H1 (cell line): ENCODE results near the gene SPAG16. TPM values are rescaled to one million over a fixed set of nuclear protein-coding genes. Genes with fewer than 3 reads are reported as not detected.

Experiments used
- CTCF ChIA-PET: fragments of 300-600 bp; sonication (Branson Sonifier 250); formaldehyde crosslinking; loops from one replicate; lab custom pipeline; 2021; ENCODE audit not compliant: partially characterized antibody; lab: Charles Lee
- POLR2A ChIA-PET: fragments of 300-600 bp; sonication (Branson Sonifier 250); formaldehyde crosslinking; loops from one replicate; lab custom pipeline; 2021; ENCODE audit warnings: inconsistent platforms; ENCODE audit not compliant: partially characterized antibody; lab: Charles Lee
- DNase-seq, 2 experiments: peaks; one replicate each; pipeline versions ENCODE4 v3.0.0 to v3.0.0-alpha.2; 2010 to 2022; ENCODE audit warnings: low spot score in 2 of 2, low read depth in 1 of 2, mixed read lengths in 1 of 2
- FAIRE-seq: peaks from 2 replicates; lab custom pipeline; 2011; peaks lifted over from hg19 to GRCh38; lab: Jason Lieb, UNC
- H2AFZ ChIP-seq: 2 replicates; pipeline ENCODE4 v1.8.1; 2012; ENCODE audit warnings: low read length, inconsistent platforms
- H2AK5ac ChIP-seq: 2 replicates; pipeline ENCODE4 v1.6.1; 2013; ENCODE audit warnings: low read depth, low read length
- H2BK120ac ChIP-seq: replicated peaks from 2 replicates; pipeline ENCODE3; 2013; ENCODE audit warnings: low read depth, low read length, inconsistent platforms
- H2BK12ac ChIP-seq: 2 replicates; pipeline ENCODE4 v1.6.1; 2013; ENCODE audit warnings: low read depth, low read length
- H2BK15ac ChIP-seq: 2 replicates; pipeline ENCODE4 v1.6.1; 2013; ENCODE audit warnings: low read length
- H2BK20ac ChIP-seq: 2 replicates; pipeline ENCODE4 v1.6.1; 2013; ENCODE audit warnings: low read length
- H2BK5ac ChIP-seq: 2 replicates; pipeline ENCODE4 v1.6.1; 2013; ENCODE audit warnings: low read depth, low read length
- H3K14ac ChIP-seq: 2 replicates; pipeline ENCODE4 v1.6.1; 2013; ENCODE audit warnings: inconsistent platforms; ENCODE audit not compliant: insufficient read length
- H3K18ac ChIP-seq: 2 replicates; pipeline ENCODE4 v1.6.1; 2013; ENCODE audit warnings: low read length; ENCODE audit errors: extremely low read depth
- H3K23ac ChIP-seq: 2 replicates; pipeline ENCODE4 v1.6.1; 2013; ENCODE audit warnings: inconsistent platforms; ENCODE audit not compliant: insufficient read length
- H3K23me2 ChIP-seq: 2 replicates; pipeline ENCODE4 v1.6.1; 2013; ENCODE audit warnings: low read depth, low read length
- H3K27ac ChIP-seq: 2 replicates; pipeline ENCODE4 v1.6.1; 2011; ENCODE audit warnings: low read depth, low read length, inconsistent platforms
- H3K27me3 ChIP-seq, 4 experiments: replicated peaks in 1 of 4; 1 replicate in 1 of 4; 2 replicates in 3 of 4; pipeline versions ENCODE4 v1.6.1 to v1.8.1; 2011 to 2013; ENCODE audit warnings: low read length in 3 of 4, mild to moderate bottlenecking in 3 of 4, inconsistent platforms in 2 of 4, mixed read lengths in 2 of 4, moderate library complexity in 1 of 4; ENCODE audit not compliant: control insufficient read depth in 3 of 4, insufficient read depth in 3 of 4; ENCODE audit errors: extremely low read depth in 1 of 4
- H3K36me3 ChIP-seq, 4 experiments: 2 replicates each; pipeline versions ENCODE4 v1.6.1 to v1.8.1; 2011 to 2013; ENCODE audit warnings: mild to moderate bottlenecking in 4 of 4, low read length in 3 of 4, moderate library complexity in 2 of 4, control low read depth in 1 of 4, inconsistent platforms in 1 of 4; ENCODE audit not compliant: insufficient read depth in 4 of 4, control insufficient read depth in 2 of 4
- H3K4ac ChIP-seq: replicated peaks from 2 replicates; pipeline ENCODE3; 2013; ENCODE audit warnings: low read length, low read depth, mixed read lengths, inconsistent platforms; ENCODE audit not compliant: insufficient read length
- H3K4me1 ChIP-seq, 4 experiments: replicated peaks in 1 of 4; 1 replicate in 1 of 4; 2 replicates in 3 of 4; pipeline versions ENCODE4 v1.6.1 to v1.8.1; 2011 to 2013; ENCODE audit warnings: low read length in 3 of 4, inconsistent platforms in 2 of 4, mixed read lengths in 1 of 4; ENCODE audit not compliant: insufficient read depth in 4 of 4, control insufficient read depth in 3 of 4
- H3K4me2 ChIP-seq, 2 experiments: 2 replicates each; pipeline versions ENCODE4 v1.6.1 to v1.8.1; 2011 to 2013; ENCODE audit warnings: low read depth in 2 of 2, low read length in 2 of 2, control low read depth in 1 of 2, inconsistent platforms in 1 of 2, mild to moderate bottlenecking in 1 of 2; ENCODE audit not compliant: insufficient read depth in 1 of 2
- H3K4me3 ChIP-seq, 4 experiments: fragments of 200-600, 300-600 bp in 1 of 4; sonication (generic), shearing (Covaris generic), sonication (Bioruptor Twin) in 1 of 4; 2 replicates each; pipeline versions ENCODE4 v1.5.1 to v1.8.1; 2011 to 2016; ENCODE audit warnings: low read length in 4 of 4, low read depth in 3 of 4, control low read depth in 2 of 4, inconsistent platforms in 2 of 4, mild to moderate bottlenecking in 2 of 4, mixed read lengths in 1 of 4, moderate library complexity in 1 of 4; ENCODE audit not compliant: insufficient read depth in 2 of 4; ENCODE audit errors: extremely low read depth in 1 of 4
- H3K56ac ChIP-seq: replicated peaks from 2 replicates; pipeline ENCODE3; 2013; ENCODE audit warnings: low read depth, mild to moderate bottlenecking, mixed read lengths, low read length, inconsistent platforms; ENCODE audit not compliant: insufficient read length
- H3K79me1 ChIP-seq: 2 replicates; pipeline ENCODE4 v1.6.1; 2013; ENCODE audit warnings: low read depth, low read length, control low read depth
- H3K79me2 ChIP-seq, 2 experiments: 2 replicates each; pipeline versions ENCODE4 v1.6.1 to v1.8.1; 2012 to 2013; ENCODE audit warnings: low read length in 2 of 2, mild to moderate bottlenecking in 2 of 2, inconsistent platforms in 1 of 2; ENCODE audit not compliant: insufficient read depth in 2 of 2, control insufficient read depth in 1 of 2
- H3K9ac ChIP-seq, 4 experiments: replicated peaks in 1 of 4; 1 replicate in 1 of 4; 2 replicates in 3 of 4; pipeline versions ENCODE4 v1.6.1 to v1.8.1; 2011 to 2013; ENCODE audit warnings: low read depth in 3 of 4, low read length in 3 of 4, control low read depth in 2 of 4, mild to moderate bottlenecking in 2 of 4, moderate library complexity in 2 of 4, inconsistent platforms in 1 of 4; ENCODE audit errors: extremely low read depth in 1 of 4
- H3K9me3 ChIP-seq, 2 experiments: 2 replicates each; pipeline versions ENCODE4 v1.6.1 to v1.8.1; 2012 to 2013; ENCODE audit warnings: mild to moderate bottlenecking in 2 of 2, moderate library complexity in 2 of 2, control low read depth in 1 of 2, inconsistent platforms in 1 of 2, low read depth in 1 of 2, low read length in 1 of 2, mixed read lengths in 1 of 2; ENCODE audit not compliant: insufficient read depth in 2 of 2
- H4K20me1 ChIP-seq, 2 experiments: replicated peaks in 1 of 2; 2 replicates each; pipeline versions ENCODE3 to v1.8.1; 2011 to 2013; ENCODE audit warnings: inconsistent platforms in 2 of 2, low read length in 2 of 2, mild to moderate bottlenecking in 1 of 2; ENCODE audit not compliant: insufficient read depth in 2 of 2, control insufficient read depth in 1 of 2
- H4K5ac ChIP-seq: 2 replicates; pipeline ENCODE4 v1.6.1; 2013; ENCODE audit warnings: low read length, low read depth, mixed read lengths, inconsistent platforms; ENCODE audit not compliant: insufficient read length
- H4K8ac ChIP-seq: 2 replicates; pipeline ENCODE4 v1.8.0; 2013; ENCODE audit warnings: mild to moderate bottlenecking, moderate library complexity, low read length, inconsistent platforms; ENCODE audit not compliant: insufficient read depth; ENCODE audit errors: extremely low read depth
- H4K91ac ChIP-seq: replicated peaks from 2 replicates; pipeline ENCODE3; 2013; ENCODE audit warnings: low read length, mixed read lengths, inconsistent platforms; ENCODE audit not compliant: insufficient read length
- ATF2 ChIP-seq: IDR thresholded peaks from 2 replicates; pipeline ENCODE4 v1.6.1; 2012; ENCODE audit warnings: low read length, inconsistent platforms
- BCL11A ChIP-seq, 2 experiments: IDR thresholded peaks; one replicate each; pipeline ENCODE4 v1.6.1; 2011; ENCODE audit warnings: low read depth in 2 of 2, low read length in 2 of 2, mild to moderate bottlenecking in 2 of 2
- CEBPB ChIP-seq: IDR thresholded peaks from 2 replicates; pipeline ENCODE4 v1.6.1; 2012; ENCODE audit warnings: low read depth, low read length
- CHD1 ChIP-seq: IDR thresholded peaks from 2 replicates; pipeline ENCODE4 v1.6.1; 2012; ENCODE audit warnings: low read depth, low read length, improper control_type of control experiment
- GTF2F1 ChIP-seq: IDR thresholded peaks from 2 replicates; pipeline ENCODE4 v1.6.1; 2012; ENCODE audit warnings: low read depth, low read length, improper control_type of control experiment, borderline replicate concordance
- KDM1A ChIP-seq: fragments of 200-600, 300-600 bp; sonication (generic); IDR thresholded peaks from 2 replicates; pipeline ENCODE4 v1.7.1; 2016; ENCODE audit warnings: mild to moderate bottlenecking, low read length, borderline replicate concordance
- KDM4A ChIP-seq: IDR thresholded peaks from one replicate; pipeline ENCODE4 v1.7.1; 2012; ENCODE audit warnings: low read depth, mild to moderate bottlenecking, moderate library complexity, low read length, inconsistent platforms; ENCODE audit not compliant: severe bottlenecking
- NRF1 ChIP-seq: IDR thresholded peaks from 2 replicates; pipeline ENCODE4 v1.6.1; 2011; ENCODE audit warnings: mild to moderate bottlenecking, low read depth, low read length, improper control_type of control experiment
- PHF8 ChIP-seq: fragments of 200-600 bp; sonication (generic); conservative IDR thresholded peaks from 2 replicates; pipeline ENCODE4 v1.7.1; 2012; ENCODE audit warnings: low read depth, mild to moderate bottlenecking, inconsistent platforms, low read length, moderate library complexity
- POLR2A ChIP-seq, 2 experiments: IDR thresholded peaks; 1 replicate in 1 of 2; 2 replicates in 1 of 2; pipeline ENCODE4 v1.6.1; 2011; ENCODE audit warnings: low read depth in 2 of 2, low read length in 2 of 2, mild to moderate bottlenecking in 2 of 2; ENCODE audit errors: control extremely low read depth in 1 of 2
- RFX5 ChIP-seq: IDR thresholded peaks from 2 replicates; pipeline ENCODE4 v1.6.1; 2011; ENCODE audit warnings: low read depth, low read length, improper control_type of control experiment, borderline replicate concordance
- SIN3A ChIP-seq, 2 experiments: IDR thresholded peaks in 1 of 2; conservative IDR thresholded peaks in 1 of 2; 2 replicates each; pipeline ENCODE4 v1.6.1; 2011 to 2012; ENCODE audit warnings: low read length in 2 of 2, improper control_type of control experiment in 1 of 2, low read depth in 1 of 2, mild to moderate bottlenecking in 1 of 2
- YY1 ChIP-seq: IDR thresholded peaks from 2 replicates; pipeline ENCODE4 v1.6.1; 2011; ENCODE audit warnings: low read depth, mild to moderate bottlenecking, low read length
- WGBS, 2 experiments: shearing (Covaris generic) in 1 of 2; methylation state at CpG; one replicate each; pipeline versions ENCODE4 v1.1.6 to v1.1.7; 2013 to 2015; ENCODE audit warnings: low lambda C conversion rate in 2 of 2, mixed read lengths in 2 of 2, inconsistent platforms in 1 of 2, low coverage in 1 of 2, missing lambda C conversion rate in 1 of 2; ENCODE audit not compliant: insufficient replicate concordance in 2 of 2, insufficient coverage in 1 of 2, insufficient read length in 1 of 2; ENCODE audit errors: extremely low coverage in 1 of 2, missing lambda C conversion rate in 1 of 2; 5-methylcytosine and 5-hydroxymethylcytosine counted together
- polyA plus RNA-seq, 7 experiments: library from polyadenylated mRNA; depleted of rRNA in 3 of 7; stranded (reverse) in 5 of 7; unstranded in 2 of 7; fragments of >200 nt in 5 of 7; fragments of 200-250 nt in 2 of 7; gene quantifications; 1 replicate in 5 of 7; 2 replicates in 1 of 7; 4 replicates in 1 of 7; pipeline versions ENCODE4 v1.2.1 to v1.2.3, GENCODE V29; 2011 to 2013; ENCODE audit warnings: missing spikeins in 2 of 7, mixed read lengths in 2 of 7
- total RNA-seq: library from RNA; stranded (reverse); fragmentation: NEBNext Ultra II Directional; extraction: Animal tissue kit (Norgen Biotek cat#: 25700); gene quantifications from 2 replicates; pipeline ENCODE4 v1.2.1, GENCODE V29; 2021

The SPAG16 gene
- total and polyA plus RNA-seq, 2 of the 8 experiments (the other 6 are each of a cell fraction or from before 2014, with no cell fraction given) = 6.0 to 14.9 TPM

- Histone ChIP-seq H3K4me2 (no peak overlapping the region), H3K27me3 (no peaks in the 10 kb centered on the region), H4K5ac (no peak overlapping the region), H3K79me1 (no peaks in the 10 kb centered on the region), H4K20me1 (no peaks in the 10 kb centered on the region), H3K18ac (no peak overlapping the region), H3K23me2 (no peaks in the 10 kb centered on the region), H4K8ac (no peak overlapping the region), H3K56ac (no peak overlapping the region), H3K9ac (no peak overlapping the region), H3K14ac (no peak overlapping the region), H2BK15ac (no peak overlapping the region), H2AFZ (no peak overlapping the region), H3K23ac (no peak overlapping the region), H3K4ac (no peak overlapping the region), H2BK120ac (no peak overlapping the region), H4K91ac (no peak overlapping the region), H2BK12ac (no peak overlapping the region), H2AK5ac (no peak overlapping the region), H3K4me1 (peaks cover 0 to 2% (median under 1%) of the 10 kb centered on the region in 4 experiments; a peak in 1 of 7 replicates), H3K9me3 (no peaks in the 10 kb centered on the region), H2BK20ac (no peak overlapping the region), H3K79me2 (no peaks in the 10 kb centered on the region), H3K27ac (no peak overlapping the region), H3K4me3 (no peak overlapping the region), H2BK5ac (no peak overlapping the region), H3K36me3 (no peaks in the 10 kb centered on the region)
- ChIA-PET POLR2A (no interaction called here), CTCF (no interaction called here)
- FAIRE-seq (no peak), DNase-seq (no peak)
- 93% methylated on average over 4 of the region's 4 CpGs; no CpG with 5 or more reads in 1 of the 2 experiments for WGBS, 2 experiments
- no peak for TF ChIP-seq NRF1
- TF ChIP-seq CHD1 = no peak
- TF ChIP-seq GTF2F1 = no peak
- TF ChIP-seq RFX5 = no peak
- TF ChIP-seq YY1 = no peak
- TF ChIP-seq POLR2A (IDR thresholded peaks at IDR 0.05; ENCODE audit: control extremely low read depth in 1 of 2, low read depth in 2 of 2, low read length in 2 of 2) = no peak
- TF ChIP-seq KDM4A = no peak
- no peak for TF ChIP-seq KDM1A
- TF ChIP-seq PHF8 = no peak
- TF ChIP-seq CEBPB = no peak
- TF ChIP-seq SIN3A (conservative IDR thresholded peaks at IDR 0.05 in 1 of 2, IDR thresholded peaks at IDR 0.05 in 1 of 2; ENCODE audit: low read depth in 1 of 2, low read length in 2 of 2) = no peak
- no peak for TF ChIP-seq BCL11A (IDR thresholded peaks at IDR 0.05; ENCODE audit: low read depth in 2 of 2, low read length in 2 of 2)
- no peak for TF ChIP-seq ATF2
These were observed 812.0 kb downstream of the SPAG16 start for GRCh38 chr2:214096208-214096715.
